GM23338 (cell line): Measurements from ENCODE around the gene BCL2L13. TPM values are rescaled to one million over a fixed set of nuclear protein-coding genes. Genes with fewer than 3 reads are reported as not detected.

Experiments used
- ATAC-seq: fragments of 200-7000 bp; cut with Tn5 transposase; 3 replicates; pipeline ENCODE4 v1.9.1; 2020
- DNase-seq: peaks from one replicate; pipeline ENCODE4 v3.0.0-alpha.2; 2015; ENCODE audit warnings: low spot score
- H2AFZ ChIP-seq: fragments of 200-600 bp; sonication (generic); 2 replicates; pipeline ENCODE4 v1.8.0; 2016; ENCODE audit warnings: antibody characterized with exemption, mild to moderate bottlenecking, moderate library complexity
- H3F3A ChIP-seq: fragments of 200-600 bp; sonication (generic); replicated peaks from 2 replicates; pipeline ENCODE4 v1.8.0; 2017; ENCODE audit warnings: antibody characterized with exemption, mixed run types, low read depth
- H3K27ac ChIP-seq: fragments of 200-600 bp; sonication (generic); 2 replicates; pipeline ENCODE4 v1.6.1; 2016; ENCODE audit warnings: low read depth
- H3K27me3 ChIP-seq: fragments of 200-600 bp; sonication (generic); 2 replicates; pipeline ENCODE4 v1.8.0; 2016; ENCODE audit warnings: mild to moderate bottlenecking, mixed run types, moderate library complexity; ENCODE audit not compliant: insufficient read depth
- H3K36me3 ChIP-seq: fragments of 200-600 bp; sonication (generic); 2 replicates; pipeline ENCODE4 v1.8.0; 2016; ENCODE audit warnings: mild to moderate bottlenecking; ENCODE audit not compliant: insufficient read depth
- H3K4me1 ChIP-seq: fragments of 200-600 bp; sonication (generic); 2 replicates; pipeline ENCODE4 v1.8.0; 2016; ENCODE audit warnings: mild to moderate bottlenecking, moderate library complexity; ENCODE audit not compliant: insufficient read depth
- H3K4me2 ChIP-seq: fragments of 200-600 bp; sonication (generic); 2 replicates; pipeline ENCODE4 v1.7.1; 2017; ENCODE audit warnings: mixed run types
- H3K4me3 ChIP-seq: fragments of 200-600 bp; sonication (generic); 2 replicates; pipeline ENCODE4 v1.6.1; 2016; ENCODE audit warnings: mixed run types
- H3K79me2 ChIP-seq: fragments of 200-600 bp; sonication (generic); replicated peaks from 2 replicates; pipeline ENCODE4 v1.8.0; 2017; ENCODE audit warnings: mild to moderate bottlenecking; ENCODE audit not compliant: insufficient read depth
- H3K9me2 ChIP-seq: fragments of 200-600 bp; sonication (generic); 2 replicates; pipeline ENCODE4 v1.8.0; 2017; ENCODE audit not compliant: insufficient read depth
- H4K20me1 ChIP-seq: fragments of 200-600 bp; sonication (generic); replicated peaks from 2 replicates; pipeline ENCODE4 v1.8.0; 2017; ENCODE audit warnings: mild to moderate bottlenecking; ENCODE audit not compliant: insufficient read depth
- H3K27ac Mint-ChIP-seq: 2 replicates; pipeline ENCODE4 v1.8.0; 2020; ENCODE audit warnings: inconsistent platforms, mild to moderate bottlenecking, moderate library complexity, mixed read lengths
- H3K27me3 Mint-ChIP-seq: 3 replicates; pipeline ENCODE4 v1.8.0; 2022; ENCODE audit warnings: low read depth, mild to moderate bottlenecking, moderate library complexity, mixed read lengths, inconsistent platforms; ENCODE audit not compliant: insufficient read depth, poor library complexity
- H3K36me3 Mint-ChIP-seq: 3 replicates; pipeline ENCODE4 v1.8.0; 2021; ENCODE audit warnings: low read depth, mild to moderate bottlenecking, inconsistent platforms, moderate library complexity, mixed read lengths
- H3K4me1 Mint-ChIP-seq: 3 replicates; pipeline ENCODE4 v1.8.0; 2020; ENCODE audit warnings: mild to moderate bottlenecking, inconsistent platforms, mixed read lengths
- H3K4me3 Mint-ChIP-seq: 3 replicates; pipeline ENCODE4 v1.8.0; 2021; ENCODE audit warnings: moderate library complexity, mild to moderate bottlenecking, inconsistent platforms, mixed read lengths
- H3K9me3 Mint-ChIP-seq: 3 replicates; pipeline ENCODE4 v1.8.0; 2020; ENCODE audit warnings: moderate library complexity, mild to moderate bottlenecking, inconsistent platforms, mixed read lengths
- CREB1 ChIP-seq: fragments of 250-450 bp; sonication (Bioruptor Pico); IDR thresholded peaks from 2 replicates; pipeline ENCODE4 v1.5.0; 2020; ENCODE audit warnings: low read depth, mild to moderate bottlenecking, moderate library complexity
- EZH2 ChIP-seq: fragments of 200-600 bp; sonication (generic); IDR thresholded peaks from one replicate; pipeline ENCODE4 v1.8.0; 2017; ENCODE audit warnings: antibody characterized with exemption, mild to moderate bottlenecking, low read depth; ENCODE audit not compliant: unreplicated experiment
- EZH2phosphoT487 ChIP-seq: fragments of 200-600 bp; sonication (generic); IDR thresholded peaks from one replicate; pipeline ENCODE4 v1.8.1; 2018; ENCODE audit warnings: antibody characterized with exemption; ENCODE audit not compliant: unreplicated experiment
- JUNB ChIP-seq: IDR thresholded peaks from one replicate; pipeline ENCODE4 v1.6.1; 2016; ENCODE audit warnings: antibody characterized with exemption; ENCODE audit not compliant: unreplicated experiment
- NANOG ChIP-seq: IDR thresholded peaks from 2 replicates; pipeline ENCODE4 v1.6.1; 2016; ENCODE audit warnings: antibody characterized with exemption, borderline replicate concordance
- ZNF114 ChIP-seq: fragments of 250-450 bp; sonication (Bioruptor Pico); IDR thresholded peaks from 2 replicates; pipeline ENCODE4 v1.5.0; 2020; ENCODE audit warnings: mild to moderate bottlenecking, moderate library complexity
- ZNF462 ChIP-seq: fragments of 250-450 bp; sonication (Bioruptor Pico); IDR thresholded peaks from 2 replicates; pipeline ENCODE4 v1.5.0; 2020; ENCODE audit warnings: mild to moderate bottlenecking, moderate library complexity
- polyA plus RNA-seq: library from polyadenylated mRNA; unstranded; fragments of >200 nt; fragmentation: Nextera tagmentation; extraction: Ambion mirVana; gene quantifications from 2 replicates; pipeline ENCODE4 v1.2.1, GENCODE V29; 2016
- total RNA-seq: library from RNA; depleted of rRNA; stranded (reverse); fragments of >200 nt; shearing (Covaris generic); gene quantifications from 2 replicates; pipeline ENCODE4 v1.2.3, GENCODE V29; 2014
- TF ChIP-seq, protein P1 (sequence below): IDR thresholded peaks from 2 replicates; pipeline ENCODE4 v1.6.1; 2016; ENCODE audit warnings: antibody characterized with exemption

Gene BCL2L13
- total and polyA plus RNA-seq, 2 experiments from 2014 or later, result 22.4 to 32.3 TPM

GRCh38 chr22:17700778-17701177 lies 62.2 kb downstream of the BCL2L13 start (continued):
- no peak for TF ChIP-seq ZNF462 (CRISPR knock-in tag)
- no peak for TF ChIP-seq NANOG
- TF ChIP-seq ZNF114, result no peak
- TF ChIP-seq, protein P1, sequence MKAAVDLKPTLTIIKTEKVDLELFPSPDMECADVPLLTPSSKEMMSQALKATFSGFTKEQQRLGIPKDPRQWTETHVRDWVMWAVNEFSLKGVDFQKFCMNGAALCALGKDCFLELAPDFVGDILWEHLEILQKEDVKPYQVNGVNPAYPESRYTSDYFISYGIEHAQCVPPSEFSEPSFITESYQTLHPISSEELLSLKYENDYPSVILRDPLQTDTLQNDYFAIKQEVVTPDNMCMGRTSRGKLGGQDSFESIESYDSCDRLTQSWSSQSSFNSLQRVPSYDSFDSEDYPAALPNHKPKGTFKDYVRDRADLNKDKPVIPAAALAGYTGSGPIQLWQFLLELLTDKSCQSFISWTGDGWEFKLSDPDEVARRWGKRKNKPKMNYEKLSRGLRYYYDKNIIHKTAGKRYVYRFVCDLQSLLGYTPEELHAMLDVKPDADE, result no peak
- no peak for TF ChIP-seq JUNB
- no peak for TF ChIP-seq CREB1
- TF ChIP-seq EZH2phosphoT487, result no peak

DNA sequence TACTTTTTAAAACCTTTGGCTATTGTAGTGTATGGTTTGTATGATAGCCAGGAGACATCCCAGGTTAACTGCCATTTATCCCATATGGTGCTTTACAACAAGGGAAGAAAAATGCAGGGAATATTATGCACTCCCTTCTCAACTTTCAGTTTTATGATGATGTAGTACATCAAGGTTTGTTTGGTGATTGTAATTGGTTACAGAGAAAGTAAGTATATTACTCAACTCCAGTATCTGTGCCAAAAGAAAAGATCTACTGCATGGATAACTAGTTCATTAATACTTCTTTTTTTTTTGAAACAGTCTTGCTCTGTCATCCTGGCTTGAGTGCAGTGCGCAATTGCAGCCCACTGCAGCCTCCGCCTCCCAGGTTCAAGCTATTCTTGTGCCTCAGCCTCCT lies 65.3 kb downstream of the BCL2L13 start:
- no peaks in the 10 kb centered on the region for H3K27me3 ChIP-seq
- H3K4me3 ChIP-seq, result no peak overlapping the region
- ATAC-seq (no peak), DNase-seq (no peak)
- H3F3A ChIP-seq, result no peaks in the 10 kb centered on the region
- Mint-ChIP-seq H3K36me3 (peaks cover 17% of the 10 kb centered on the region; the same call in 2 of the 3 replicates), H3K4me3 (no peak overlapping the region), H3K27ac (no peak overlapping the region), H3K4me1 (peaks cover 34% of the 10 kb centered on the region), H3K9me3 (no peaks in the 10 kb centered on the region), H3K27me3 (peaks cover under 1% of the 10 kb centered on the region)
- H2AFZ ChIP-seq, result no peak overlapping the region
- no peaks in the 10 kb centered on the region for H4K20me1 ChIP-seq
- H3K4me1 ChIP-seq, result peaks cover 15% of the 10 kb centered on the region
- TF ChIP-seq EZH2, result no peak
- no peak overlapping the region for H3K4me2 ChIP-seq
- no peaks in the 10 kb centered on the region for H3K9me2 ChIP-seq
- 0 out of 2 replicates have a peak, but pooled peaks cover 4% of the 10 kb centered on the region for H3K36me3 ChIP-seq
- H3K27ac ChIP-seq, result no peak overlapping the region
- H3K79me2 ChIP-seq, result no peaks in the 10 kb centered on the region
